ENCODE results near the gene FBXO4. TPM values are rescaled to one million over a fixed set of nuclear protein-coding genes. Genes with fewer than 3 reads are reported as not detected.

The FBXO4 gene
- total RNA-seq, 1 donor from 2014 or later = 11.1 TPM

DNA sequence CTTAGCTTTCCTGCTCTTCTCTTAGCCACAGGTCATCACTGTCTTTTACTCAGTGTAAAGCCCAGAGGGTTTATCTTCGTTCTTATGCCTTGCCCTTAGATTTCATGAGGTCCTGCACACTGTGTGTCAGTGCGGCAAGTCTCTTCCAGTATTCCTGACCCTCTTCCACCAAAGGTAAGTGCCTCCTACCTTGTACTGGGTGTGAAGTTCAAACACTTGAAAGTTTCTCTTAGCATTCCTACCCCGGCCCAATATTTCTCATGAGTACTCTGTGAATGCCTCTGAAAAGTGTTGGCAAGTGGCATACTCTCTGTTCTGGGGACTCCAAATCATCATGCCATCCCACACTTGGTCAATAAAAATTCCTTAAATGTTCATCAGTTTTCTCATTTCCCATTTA lies 37.4 kb downstream of the FBXO4 start:
- peak; percentile 93 for ATAC-seq
- Histone ChIP-seq H3K36me3 (no peaks in the 10 kb centered on the region), H3K4me1 (no peaks in the 10 kb centered on the region), H3K27ac (no peak overlapping the region), H3K27me3 (no peaks in the 10 kb centered on the region), H3K9me3 (no peaks in the 10 kb centered on the region), H3K4me3 (no peak overlapping the region)
- DNase-seq = no peak
- TF ChIP-seq, protein P1, sequence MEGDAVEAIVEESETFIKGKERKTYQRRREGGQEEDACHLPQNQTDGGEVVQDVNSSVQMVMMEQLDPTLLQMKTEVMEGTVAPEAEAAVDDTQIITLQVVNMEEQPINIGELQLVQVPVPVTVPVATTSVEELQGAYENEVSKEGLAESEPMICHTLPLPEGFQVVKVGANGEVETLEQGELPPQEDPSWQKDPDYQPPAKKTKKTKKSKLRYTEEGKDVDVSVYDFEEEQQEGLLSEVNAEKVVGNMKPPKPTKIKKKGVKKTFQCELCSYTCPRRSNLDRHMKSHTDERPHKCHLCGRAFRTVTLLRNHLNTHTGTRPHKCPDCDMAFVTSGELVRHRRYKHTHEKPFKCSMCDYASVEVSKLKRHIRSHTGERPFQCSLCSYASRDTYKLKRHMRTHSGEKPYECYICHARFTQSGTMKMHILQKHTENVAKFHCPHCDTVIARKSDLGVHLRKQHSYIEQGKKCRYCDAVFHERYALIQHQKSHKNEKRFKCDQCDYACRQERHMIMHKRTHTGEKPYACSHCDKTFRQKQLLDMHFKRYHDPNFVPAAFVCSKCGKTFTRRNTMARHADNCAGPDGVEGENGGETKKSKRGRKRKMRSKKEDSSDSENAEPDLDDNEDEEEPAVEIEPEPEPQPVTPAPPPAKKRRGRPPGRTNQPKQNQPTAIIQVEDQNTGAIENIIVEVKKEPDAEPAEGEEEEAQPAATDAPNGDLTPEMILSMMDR (IDR thresholded peaks at IDR 0.05) = no peak
- intact Hi-C loops (cut with DNase I) = no loop called here

DNA sequence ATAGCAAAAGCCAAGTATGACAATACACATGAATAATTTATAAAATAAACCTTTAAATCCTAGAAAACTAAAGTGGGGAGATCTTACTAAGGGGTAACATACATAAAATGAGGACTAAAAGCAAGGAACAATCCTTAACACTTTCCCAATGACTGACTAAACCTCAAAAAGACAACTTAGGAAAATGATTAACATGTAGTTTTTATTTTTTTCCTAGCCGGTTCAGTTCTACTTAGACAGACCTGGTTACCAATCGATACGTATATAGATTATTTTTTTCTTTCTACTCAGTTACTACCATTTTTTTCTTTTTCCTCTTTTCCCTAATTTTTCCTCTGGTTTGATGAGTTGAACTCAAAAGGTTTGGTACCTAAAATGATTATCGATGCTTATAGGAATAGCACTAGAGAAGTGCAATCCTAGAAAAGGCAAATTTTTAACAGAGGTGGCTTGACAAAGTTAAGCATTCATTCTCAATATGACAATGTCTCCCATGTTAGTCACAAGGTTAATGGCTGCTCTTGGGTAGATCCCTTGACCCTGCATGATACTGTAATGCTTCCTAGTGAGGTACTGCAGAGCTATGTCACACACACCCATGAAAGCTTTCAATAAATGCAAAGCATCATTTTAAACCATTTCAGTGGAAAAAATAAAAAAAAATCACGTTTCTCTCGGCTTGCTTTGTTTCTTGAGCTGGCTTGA lies 41.5 kb downstream of the FBXO4 start:
- H3K4me1 ChIP-seq = no peaks in the 10 kb centered on the region
- DNase-seq (no peak), ATAC-seq (no peak)
- intact Hi-C loops (cut with DNase I) = no loop called here
- no peak overlapping the region for H3K27ac ChIP-seq
- H3K27me3 ChIP-seq = no peaks in the 10 kb centered on the region
- no peaks in the 10 kb centered on the region for H3K9me3 ChIP-seq
- no peak overlapping the region for H3K4me3 ChIP-seq
- H3K36me3 ChIP-seq = no peaks in the 10 kb centered on the region
- TF ChIP-seq, protein P1 (IDR thresholded peaks at IDR 0.05) = no peak

DNA sequence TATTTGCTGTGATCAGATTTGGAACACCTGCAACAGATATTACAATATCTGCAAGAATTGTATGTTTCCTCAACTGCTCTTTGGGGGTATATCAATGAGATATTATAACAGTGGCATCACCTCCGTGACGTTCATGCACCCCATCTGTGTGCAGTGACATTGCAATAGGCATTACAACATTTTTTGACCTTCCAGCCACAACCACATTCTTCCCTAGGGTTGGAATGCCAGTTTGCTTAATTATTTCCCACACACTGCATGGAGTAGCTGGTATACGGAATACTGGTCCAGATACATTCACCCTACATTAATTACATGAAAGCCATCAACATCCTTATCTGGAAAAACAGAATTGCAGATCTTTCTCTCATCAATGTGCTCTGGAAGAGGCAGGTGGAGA lies 42.3 kb downstream of the FBXO4 start:
- intact Hi-C loops (cut with DNase I) = no loop called here
- TF ChIP-seq, protein P1 (IDR thresholded peaks at IDR 0.05) = no peak
- DNase-seq = no peak

DNA sequence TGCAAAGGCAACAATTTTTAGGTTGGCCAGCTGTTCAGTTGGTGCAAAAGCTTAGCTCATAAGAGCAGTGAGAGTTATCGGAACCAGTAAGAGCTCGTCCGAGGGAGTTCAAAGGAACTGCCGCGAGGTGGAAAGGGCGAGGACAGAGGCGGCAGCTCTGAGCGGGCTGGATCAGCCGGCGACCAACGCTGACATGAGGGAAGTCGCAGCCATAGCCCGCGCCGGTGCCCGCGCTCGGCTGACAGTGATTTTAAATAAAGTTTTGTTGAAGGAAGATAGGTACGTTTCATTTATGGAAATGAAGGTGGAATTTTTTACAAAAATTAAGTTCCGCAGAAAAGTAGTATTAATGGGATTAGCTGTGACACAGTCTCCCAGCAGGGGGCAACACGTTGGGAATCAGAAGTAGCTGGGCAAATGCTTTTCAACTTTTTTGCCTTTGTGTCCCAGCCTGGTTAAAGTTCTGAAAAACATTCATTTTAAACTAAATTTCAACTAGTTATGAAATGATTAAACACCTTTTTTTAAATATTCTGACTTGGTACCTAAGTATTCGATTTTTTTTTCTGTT lies 43.2 kb downstream of the FBXO4 start:
- intact Hi-C loops (cut with DNase I) = no loop called here

More for the DNA sequence above, 42.3 kb downstream of the FBXO4 start:
- Histone ChIP-seq H3K4me3 (no peak overlapping the region), H3K36me3 (no peaks in the 10 kb centered on the region), H3K4me1 (no peaks in the 10 kb centered on the region), H3K9me3 (no peaks in the 10 kb centered on the region), H3K27me3 (no peaks in the 10 kb centered on the region), H3K27ac (no peak overlapping the region)
- no peak for ATAC-seq

DNA sequence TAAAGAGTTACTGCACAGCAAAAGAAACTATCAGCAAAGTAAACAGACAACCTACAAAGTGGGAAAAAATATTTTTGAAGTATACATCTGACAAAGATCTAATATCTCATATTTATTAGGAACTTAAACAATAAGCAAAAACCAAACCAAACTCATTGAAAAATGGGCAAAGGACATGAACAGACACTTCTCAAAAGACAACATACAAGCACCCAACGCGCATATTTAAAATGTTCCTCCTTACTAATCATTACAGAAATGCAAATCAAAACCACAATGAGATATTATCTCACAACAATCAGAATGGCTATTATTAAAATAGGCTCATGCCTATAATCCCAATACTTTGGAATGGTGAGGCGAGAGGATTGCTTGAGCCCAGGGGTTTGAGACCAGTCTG lies 48.0 kb downstream of the FBXO4 start:
- TF ChIP-seq, protein P1 (IDR thresholded peaks at IDR 0.05) = no peak
- Histone ChIP-seq H3K36me3 (no peaks in the 10 kb centered on the region), H3K4me3 (no peak overlapping the region), H3K27ac (no peak overlapping the region), H3K9me3 (no peaks in the 10 kb centered on the region), H3K4me1 (no peaks in the 10 kb centered on the region), H3K27me3 (no peaks in the 10 kb centered on the region)
- DNase-seq = no peak
- no peak for ATAC-seq
- intact Hi-C loops (cut with DNase I) = no loop called here

More for the DNA sequence above, 43.2 kb downstream of the FBXO4 start:
- Histone ChIP-seq H3K36me3 (no peaks in the 10 kb centered on the region), H3K27me3 (no peaks in the 10 kb centered on the region), H3K4me1 (no peaks in the 10 kb centered on the region), H3K9me3 (no peaks in the 10 kb centered on the region), H3K27ac (no peak overlapping the region), H3K4me3 (no peak overlapping the region)
- TF ChIP-seq, protein P1 (IDR thresholded peaks at IDR 0.05) = no peak
- DNase-seq (no peak), ATAC-seq (no peak)
